Gastrocnemius medialis (tissue), 4 donors: ENCODE results near the gene C5orf15.

Experiments
- POLR2A ChIP-seq, 2 donors: fragments of 450-650 bp; IDR thresholded peaks; one replicate each; pipeline ENCODE4 v1.6.1; 2017; ENCODE audit warnings: antibody characterized with exemption in 2 of 2, mild to moderate bottlenecking in 2 of 2, moderate library complexity in 2 of 2
- TF ChIP-seq, protein P1 (sequence below), 5 experiments: fragments of 450-650 bp in 3 of 5; fragments of 200-600 bp in 2 of 5; sonication (generic) in 2 of 5; IDR thresholded peaks in 4 of 5; conservative IDR thresholded peaks in 1 of 5; 1 replicate in 4 of 5; 2 replicates in 1 of 5; pipeline ENCODE4 v1.5.1; 2016 to 2019; ENCODE audit warnings: antibody characterized with exemption in 5 of 5, mild to moderate bottlenecking in 3 of 5, moderate library complexity in 3 of 5

DNA sequence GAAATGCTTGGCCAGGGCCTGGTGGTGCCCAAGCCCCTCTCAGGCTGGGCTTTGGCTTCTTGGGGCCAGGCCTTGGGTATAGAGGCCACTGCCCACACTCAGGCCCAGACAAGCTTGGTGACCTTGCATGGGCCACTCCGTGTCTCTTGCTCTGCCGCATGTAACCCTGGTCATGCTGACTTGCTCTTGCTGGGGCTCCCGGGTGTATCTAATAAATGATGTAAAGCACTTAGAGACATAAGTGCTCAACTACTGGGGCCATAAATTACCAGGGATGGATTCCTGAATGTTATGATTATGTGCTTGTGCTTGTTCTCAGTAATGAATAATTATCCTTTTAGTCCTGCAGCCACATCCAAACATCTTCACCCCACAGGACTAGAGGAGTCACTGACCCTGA is 54.0 kb downstream of the C5orf15 start:
- TF ChIP-seq, protein P1, sequence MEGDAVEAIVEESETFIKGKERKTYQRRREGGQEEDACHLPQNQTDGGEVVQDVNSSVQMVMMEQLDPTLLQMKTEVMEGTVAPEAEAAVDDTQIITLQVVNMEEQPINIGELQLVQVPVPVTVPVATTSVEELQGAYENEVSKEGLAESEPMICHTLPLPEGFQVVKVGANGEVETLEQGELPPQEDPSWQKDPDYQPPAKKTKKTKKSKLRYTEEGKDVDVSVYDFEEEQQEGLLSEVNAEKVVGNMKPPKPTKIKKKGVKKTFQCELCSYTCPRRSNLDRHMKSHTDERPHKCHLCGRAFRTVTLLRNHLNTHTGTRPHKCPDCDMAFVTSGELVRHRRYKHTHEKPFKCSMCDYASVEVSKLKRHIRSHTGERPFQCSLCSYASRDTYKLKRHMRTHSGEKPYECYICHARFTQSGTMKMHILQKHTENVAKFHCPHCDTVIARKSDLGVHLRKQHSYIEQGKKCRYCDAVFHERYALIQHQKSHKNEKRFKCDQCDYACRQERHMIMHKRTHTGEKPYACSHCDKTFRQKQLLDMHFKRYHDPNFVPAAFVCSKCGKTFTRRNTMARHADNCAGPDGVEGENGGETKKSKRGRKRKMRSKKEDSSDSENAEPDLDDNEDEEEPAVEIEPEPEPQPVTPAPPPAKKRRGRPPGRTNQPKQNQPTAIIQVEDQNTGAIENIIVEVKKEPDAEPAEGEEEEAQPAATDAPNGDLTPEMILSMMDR (IDR thresholded peaks at IDR 0.05 in 4 of 5, conservative IDR thresholded peaks at IDR 0.05 in 1 of 5), result no peak
- no peak for TF ChIP-seq POLR2A (IDR thresholded peaks at IDR 0.05)
